Sigmoid colon (tissue), 7 donors: ENCODE results near the gene SYCN. TPM values are rescaled to one million over a fixed set of nuclear protein-coding genes. Genes with fewer than 3 reads are reported as not detected.

Source experiments
- DNase-seq: peaks from one replicate; pipeline ENCODE4 v3.0.0-alpha.2; 2019
- H3K27ac ChIP-seq, 4 donors: fragments of 200-600 bp; sonication (generic); one replicate each; pipeline ENCODE4 v1.5.1; 2016 to 2019; ENCODE audit warnings: mild to moderate bottlenecking in 1 of 4
- H3K27me3 ChIP-seq, 3 donors: fragments of 200-600 bp; sonication (generic); one replicate each; pipeline ENCODE4 v1.5.1; 2019; ENCODE audit warnings: mild to moderate bottlenecking in 1 of 3
- H3K36me3 ChIP-seq, 4 donors: fragments of 200-600 bp; sonication (generic); one replicate each; pipeline ENCODE4 v1.5.1; 2016 to 2019
- H3K4me1 ChIP-seq, 4 donors: fragments of 200-600 bp; sonication (generic); one replicate each; pipeline ENCODE4 v1.5.1; 2017 to 2019
- H3K4me3 ChIP-seq, 4 donors: fragments of 200-600 bp; sonication (generic); one replicate each; pipeline ENCODE4 v1.5.1; 2017 to 2019; ENCODE audit warnings: mild to moderate bottlenecking in 2 of 4, moderate library complexity in 1 of 4
- H3K9me3 ChIP-seq, 4 donors: fragments of 200-600 bp in 3 of 4; sonication (generic) in 3 of 4; one replicate each; pipeline versions ENCODE4 v1.5.1 to v1.6.1; 2013 to 2019
- EP300 ChIP-seq, 4 donors: sonication (generic); formaldehyde crosslinking; IDR thresholded peaks; one replicate each; pipeline ENCODE4 v1.6.1; 2017; ENCODE audit warnings: antibody characterized with exemption in 4 of 4
- POLR2A ChIP-seq, 2 donors: fragments of 450-650 bp; IDR thresholded peaks; one replicate each; pipeline ENCODE4 v1.6.1; 2016; ENCODE audit warnings: antibody characterized with exemption in 2 of 2, mild to moderate bottlenecking in 2 of 2, moderate library complexity in 2 of 2
- POLR2AphosphoS5 ChIP-seq, 4 donors: sonication (generic); formaldehyde crosslinking; IDR thresholded peaks; one replicate each; pipeline ENCODE4 v1.6.1; 2017; ENCODE audit warnings: antibody characterized with exemption in 4 of 4
- WGBS, 2 donors: extraction: QIAGEN DNeasy Blood & Tissue Kit; methylation state at CpG; one replicate each; pipeline ENCODE4 v1.1.7; 2013; 5-methylcytosine and 5-hydroxymethylcytosine counted together
- intact Hi-C: fragments of 100-400 bp; cut with DNase I; formaldehyde crosslinking; loops from one replicate; pipeline ENCODE4 v1.15.1; 2023
- polyA plus RNA-seq, 3 donors: library from polyadenylated mRNA; stranded (reverse); fragments of 200-250 nt; gene quantifications; one replicate each; pipeline ENCODE4 v1.2.3, GENCODE V29; 2013
- total RNA-seq, 4 donors: library from RNA; depleted of rRNA; stranded (reverse); fragments of >200 nt; gene quantifications; one replicate each; pipeline ENCODE4 v1.1.0, GENCODE V29; 2016
- TF ChIP-seq, protein P1 (sequence below), 4 experiments: fragments of 450-650 bp in 3 of 4; fragments of 200-600 bp in 1 of 4; IDR thresholded peaks; one replicate each; pipeline ENCODE4 v1.5.1; 2016 to 2019; ENCODE audit warnings: antibody characterized with exemption in 4 of 4, mild to moderate bottlenecking in 3 of 4, moderate library complexity in 2 of 4
- donor health status: healthy with polysubstance abuse.
- donor health status: Bipolar disorder and iron deficiency.
- donor health status: healthy.

Gene SYCN
- total and polyA plus RNA-seq, 7 donors: not detected

DNA sequence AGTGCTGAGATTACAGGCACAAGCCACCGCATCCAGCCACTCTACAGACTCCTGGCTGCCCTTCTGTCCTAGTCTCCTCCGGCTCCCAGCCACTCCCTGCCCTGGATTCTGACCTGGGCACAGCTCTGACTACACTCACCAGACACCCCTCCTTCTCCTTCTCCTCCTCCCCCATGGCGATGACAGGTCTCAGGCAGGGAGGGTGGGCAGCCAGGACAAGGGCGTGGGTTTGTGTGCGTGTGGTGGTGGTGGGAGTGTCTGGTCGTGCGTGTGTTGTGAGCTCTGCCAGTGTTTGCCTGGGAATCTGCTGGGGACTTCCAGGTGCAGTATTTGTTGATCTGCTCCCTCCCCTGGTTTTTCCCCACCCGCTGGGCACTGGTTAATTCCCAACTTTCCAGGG, 10.3 kb downstream of the SYCN start:
- Histone ChIP-seq H3K9me3 (no peaks in the 10 kb centered on the region), H3K36me3 (no peaks in the 10 kb centered on the region), H3K4me3 (no peak overlapping the region), H3K27me3 (peaks cover 19 to 46% (median 38%) of the 10 kb centered on the region in 3 donors), H3K4me1 (peaks cover 0 to 6% (median 6%) of the 10 kb centered on the region in 4 donors), H3K27ac (no peak overlapping the region)
- intact Hi-C loops: no loop called here
- DNase-seq: no peak
- no peak for TF ChIP-seq EP300 (IDR thresholded peaks at IDR 0.05)
- no peak for TF ChIP-seq POLR2AphosphoS5 (IDR thresholded peaks at IDR 0.05)
- TF ChIP-seq POLR2A (IDR thresholded peaks at IDR 0.05): no peak
- TF ChIP-seq, protein P1, sequence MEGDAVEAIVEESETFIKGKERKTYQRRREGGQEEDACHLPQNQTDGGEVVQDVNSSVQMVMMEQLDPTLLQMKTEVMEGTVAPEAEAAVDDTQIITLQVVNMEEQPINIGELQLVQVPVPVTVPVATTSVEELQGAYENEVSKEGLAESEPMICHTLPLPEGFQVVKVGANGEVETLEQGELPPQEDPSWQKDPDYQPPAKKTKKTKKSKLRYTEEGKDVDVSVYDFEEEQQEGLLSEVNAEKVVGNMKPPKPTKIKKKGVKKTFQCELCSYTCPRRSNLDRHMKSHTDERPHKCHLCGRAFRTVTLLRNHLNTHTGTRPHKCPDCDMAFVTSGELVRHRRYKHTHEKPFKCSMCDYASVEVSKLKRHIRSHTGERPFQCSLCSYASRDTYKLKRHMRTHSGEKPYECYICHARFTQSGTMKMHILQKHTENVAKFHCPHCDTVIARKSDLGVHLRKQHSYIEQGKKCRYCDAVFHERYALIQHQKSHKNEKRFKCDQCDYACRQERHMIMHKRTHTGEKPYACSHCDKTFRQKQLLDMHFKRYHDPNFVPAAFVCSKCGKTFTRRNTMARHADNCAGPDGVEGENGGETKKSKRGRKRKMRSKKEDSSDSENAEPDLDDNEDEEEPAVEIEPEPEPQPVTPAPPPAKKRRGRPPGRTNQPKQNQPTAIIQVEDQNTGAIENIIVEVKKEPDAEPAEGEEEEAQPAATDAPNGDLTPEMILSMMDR (IDR thresholded peaks at IDR 0.05): no peak
- 8 to 53% methylated on average over 8 of the region's 8 CpGs for WGBS, 2 donors

DNA sequence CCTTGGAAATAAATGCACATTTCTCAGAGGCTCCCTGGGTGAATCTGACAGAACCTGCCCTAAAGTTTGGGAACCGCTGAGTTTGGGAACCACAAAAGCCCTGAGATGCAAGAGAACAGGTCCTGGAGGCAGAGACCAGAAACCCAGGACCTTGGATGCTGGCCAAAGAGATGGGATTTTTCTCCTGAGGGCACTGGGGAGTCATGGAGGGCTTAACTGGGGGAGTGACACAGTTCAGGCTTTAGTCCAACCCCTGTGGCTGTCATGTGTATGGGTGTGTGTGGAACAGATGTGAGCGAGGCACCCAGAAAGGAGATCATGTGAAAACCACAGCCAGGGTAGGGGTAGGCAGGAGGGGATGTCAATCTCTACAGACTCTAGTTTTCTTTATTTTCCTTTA, 11.2 kb downstream of the SYCN start:
- Histone ChIP-seq H3K4me1 (peaks cover 0 to 6% (median 6%) of the 10 kb centered on the region in 4 donors), H3K27me3 (peaks cover 10 to 45% (median 32%) of the 10 kb centered on the region in 3 donors), H3K36me3 (no peaks in the 10 kb centered on the region), H3K4me3 (no peak overlapping the region), H3K27ac (no peak overlapping the region), H3K9me3 (no peaks in the 10 kb centered on the region)
- TF ChIP-seq EP300 (IDR thresholded peaks at IDR 0.05) (no peak), POLR2AphosphoS5 (IDR thresholded peaks at IDR 0.05) (no peak), POLR2A (IDR thresholded peaks at IDR 0.05) (no peak)
- TF ChIP-seq, protein P1 (IDR thresholded peaks at IDR 0.05): no peak
- no peak for DNase-seq
- 88 to 90% methylated on average over 2 of the region's 2 CpGs for WGBS, 2 donors
- intact Hi-C loops: no loop called here

DNA sequence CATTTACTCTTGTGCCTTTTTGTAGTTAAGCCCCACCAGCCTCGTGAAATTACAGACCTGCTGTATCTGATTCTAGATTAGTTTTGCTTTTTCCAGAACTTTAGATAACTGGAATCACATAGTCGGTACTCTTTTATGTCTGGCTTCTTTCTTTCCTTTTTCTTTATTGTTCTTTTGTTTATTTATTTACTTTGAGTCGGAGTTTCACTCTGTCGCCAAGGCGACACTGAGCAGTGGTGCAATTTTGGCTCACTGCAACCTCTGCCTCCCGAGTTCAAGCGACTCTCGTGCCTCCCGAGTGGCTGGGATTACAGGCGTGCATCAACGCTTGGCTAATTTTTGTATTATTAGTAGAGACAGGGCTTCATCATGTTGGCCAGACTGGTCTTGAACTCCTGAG, 13.3 kb downstream of the SYCN start:
- Histone ChIP-seq H3K9me3 (no peaks in the 10 kb centered on the region), H3K4me3 (no peak overlapping the region), H3K36me3 (no peaks in the 10 kb centered on the region), H3K4me1 (no peaks in the 10 kb centered on the region), H3K27me3 (peaks cover 0 to 30% (median 17%) of the 10 kb centered on the region in 3 donors), H3K27ac (no peak overlapping the region)
- TF ChIP-seq, protein P1 (IDR thresholded peaks at IDR 0.05): no peak
- TF ChIP-seq POLR2AphosphoS5 (IDR thresholded peaks at IDR 0.05) (no peak), EP300 (IDR thresholded peaks at IDR 0.05) (no peak), POLR2A (IDR thresholded peaks at IDR 0.05) (no peak)
- no peak for DNase-seq
- intact Hi-C loops: no loop called here
- WGBS, 2 donors: 17 to 56% methylated on average over 11 of the region's 11 CpGs

DNA sequence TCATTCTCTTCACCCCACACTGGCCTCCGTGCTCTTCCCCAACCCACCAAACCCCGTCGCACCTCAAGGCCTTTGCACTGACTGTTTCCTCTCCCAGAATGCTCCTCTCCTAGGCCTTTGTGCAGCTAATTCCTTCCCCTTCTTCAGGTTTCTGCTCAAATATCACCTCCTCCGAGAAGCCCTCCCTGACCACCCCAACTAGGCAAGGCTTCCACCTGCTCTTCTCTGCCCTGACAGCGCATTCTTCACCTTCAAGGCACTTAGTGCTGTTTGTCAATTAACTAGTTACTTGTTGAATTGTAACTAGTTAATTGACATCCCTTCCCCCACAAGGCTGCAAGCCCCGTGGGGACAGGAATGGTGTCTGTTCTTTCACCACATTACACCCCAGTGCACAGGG, 15.1 kb downstream of the SYCN start:
- H3K36me3 ChIP-seq: no peaks in the 10 kb centered on the region
- no peak overlapping the region for H3K27ac ChIP-seq
- 59 to 72% methylated on average over 6 of the region's 6 CpGs for WGBS, 2 donors
- peaks cover 0 to 20% (median 6%) of the 10 kb centered on the region in 3 donors for H3K27me3 ChIP-seq
- H3K9me3 ChIP-seq: no peaks in the 10 kb centered on the region
- intact Hi-C loops: no loop called here
- H3K4me1 ChIP-seq: no peaks in the 10 kb centered on the region
- DNase-seq: no peak
- no peak overlapping the region for H3K4me3 ChIP-seq
- TF ChIP-seq POLR2A (IDR thresholded peaks at IDR 0.05) (no peak), EP300 (IDR thresholded peaks at IDR 0.05) (no peak), POLR2AphosphoS5 (IDR thresholded peaks at IDR 0.05) (no peak)
- TF ChIP-seq, protein P1 (IDR thresholded peaks at IDR 0.05): no peak

DNA sequence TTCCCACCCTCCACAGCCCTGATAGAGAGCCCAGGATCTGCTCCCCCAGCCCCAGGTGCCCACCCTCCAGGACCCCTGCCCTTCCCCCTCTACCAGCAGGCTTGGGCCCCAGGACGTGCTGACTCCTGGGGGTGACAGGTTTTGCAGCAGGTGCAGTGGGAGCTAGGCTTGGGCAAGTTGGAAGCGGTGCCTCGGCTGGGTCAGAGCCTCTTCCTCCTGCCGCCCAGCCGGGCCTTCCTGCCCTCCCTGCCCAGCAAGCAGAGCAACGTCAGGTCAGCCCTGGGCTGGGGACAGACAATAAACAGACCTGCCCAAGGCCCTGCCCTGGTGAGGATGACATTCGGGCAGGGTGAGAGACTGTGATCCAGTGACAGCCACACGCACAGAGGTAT, 16.5 kb downstream of the SYCN start:
- DNase-seq: no peak
- 15 to 48% methylated on average over 8 of the region's 8 CpGs for WGBS, 2 donors
- intact Hi-C loops: loop anchor here (1.0 kb wide), 2 partner anchors 65 to 141 kb away; no protein-coding TSS in a partner anchor

More for the DNA sequence above, 16.5 kb downstream of the SYCN start:
- Histone ChIP-seq H3K4me1 (no peaks in the 10 kb centered on the region), H3K9me3 (no peaks in the 10 kb centered on the region), H3K27me3 (peaks cover 0 to 20% (median 6%) of the 10 kb centered on the region in 3 donors), H3K36me3 (no peaks in the 10 kb centered on the region), H3K4me3 (no peak overlapping the region), H3K27ac (no peak overlapping the region)
- no peak for TF ChIP-seq EP300 (IDR thresholded peaks at IDR 0.05)
- TF ChIP-seq POLR2AphosphoS5 (IDR thresholded peaks at IDR 0.05): no peak
- TF ChIP-seq, protein P1 (IDR thresholded peaks at IDR 0.05): peak in 1 of 4 experiments; percentile 38
